ENCODE measurements around the gene SLC2A6. TPM values are rescaled to one million over a fixed set of nuclear protein-coding genes. Genes with fewer than 3 reads are reported as not detected.
"Not testable (repeated sequence)": the region's sequence is repeated elsewhere in the genome, so short reads cannot be mapped to it uniquely, and the experiment has no call there.

The SLC2A6 gene
- total RNA-seq, 1 donor from 2014 or later: 8.4 TPM

DNA sequence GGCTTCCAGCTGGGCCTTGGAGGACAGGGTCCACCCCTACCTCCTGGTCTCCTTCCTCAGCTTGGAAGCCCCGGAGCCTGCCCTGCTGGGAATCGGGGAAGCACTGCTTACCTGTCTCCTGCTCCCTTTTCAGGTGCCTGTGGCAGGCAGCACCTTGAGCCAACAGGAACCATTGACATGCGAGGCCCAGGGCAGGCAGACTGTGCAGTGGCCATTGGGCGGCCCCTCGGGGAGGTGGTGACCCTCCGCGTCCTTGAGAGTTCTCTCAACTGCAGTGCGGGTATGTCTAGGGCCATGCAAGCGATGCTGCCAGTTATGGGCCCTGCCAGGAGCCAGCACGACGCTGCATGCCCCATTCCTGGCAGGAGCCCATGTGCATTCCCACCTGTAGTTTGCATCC is 23.0 kb downstream of the SLC2A6 start:
- Mint-ChIP-seq H3K4me3 (ENCODE audit: unreplicated experiment) (no peak overlapping the region), H3K36me3 (ENCODE audit: unreplicated experiment) (no peaks in the 10 kb centered on the region)
- TF ChIP-seq, protein P1, sequence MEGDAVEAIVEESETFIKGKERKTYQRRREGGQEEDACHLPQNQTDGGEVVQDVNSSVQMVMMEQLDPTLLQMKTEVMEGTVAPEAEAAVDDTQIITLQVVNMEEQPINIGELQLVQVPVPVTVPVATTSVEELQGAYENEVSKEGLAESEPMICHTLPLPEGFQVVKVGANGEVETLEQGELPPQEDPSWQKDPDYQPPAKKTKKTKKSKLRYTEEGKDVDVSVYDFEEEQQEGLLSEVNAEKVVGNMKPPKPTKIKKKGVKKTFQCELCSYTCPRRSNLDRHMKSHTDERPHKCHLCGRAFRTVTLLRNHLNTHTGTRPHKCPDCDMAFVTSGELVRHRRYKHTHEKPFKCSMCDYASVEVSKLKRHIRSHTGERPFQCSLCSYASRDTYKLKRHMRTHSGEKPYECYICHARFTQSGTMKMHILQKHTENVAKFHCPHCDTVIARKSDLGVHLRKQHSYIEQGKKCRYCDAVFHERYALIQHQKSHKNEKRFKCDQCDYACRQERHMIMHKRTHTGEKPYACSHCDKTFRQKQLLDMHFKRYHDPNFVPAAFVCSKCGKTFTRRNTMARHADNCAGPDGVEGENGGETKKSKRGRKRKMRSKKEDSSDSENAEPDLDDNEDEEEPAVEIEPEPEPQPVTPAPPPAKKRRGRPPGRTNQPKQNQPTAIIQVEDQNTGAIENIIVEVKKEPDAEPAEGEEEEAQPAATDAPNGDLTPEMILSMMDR (IDR thresholded peaks at IDR 0.05): no peak

DNA sequence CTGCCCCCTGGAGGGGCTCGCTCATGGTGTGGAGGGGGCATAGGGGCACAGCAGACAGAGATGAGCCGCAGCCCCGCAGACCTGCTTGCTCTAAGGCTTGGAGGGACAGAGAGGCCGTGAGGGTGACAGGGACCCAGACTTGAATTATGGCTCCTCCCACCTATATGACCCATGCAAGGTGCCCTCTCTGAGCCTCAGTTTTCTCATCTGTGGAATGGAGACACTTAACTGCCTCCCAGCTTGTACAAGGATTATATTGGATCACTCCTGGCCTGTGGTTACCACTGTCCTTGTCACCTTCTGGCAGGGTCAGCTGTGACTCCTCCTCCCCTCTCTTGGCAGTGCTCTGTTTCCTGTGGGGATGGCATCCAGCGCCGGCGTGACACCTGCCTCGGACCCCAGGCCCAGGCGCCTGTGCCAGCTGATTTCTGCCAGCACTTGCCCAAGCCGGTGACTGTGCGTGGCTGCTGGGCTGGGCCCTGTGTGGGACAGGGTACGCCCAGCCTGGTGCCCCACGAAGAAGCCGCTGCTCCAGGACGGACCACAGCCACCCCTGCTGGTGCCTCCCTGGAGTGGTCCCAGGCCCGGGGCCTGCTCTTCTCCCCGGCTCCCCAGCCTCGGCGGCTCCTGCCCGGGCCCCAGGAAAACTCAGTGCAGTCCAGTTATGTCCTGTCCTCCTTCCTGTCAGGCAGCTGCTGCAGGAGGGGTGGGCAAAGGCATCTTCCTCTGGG is 23.8 kb downstream of the SLC2A6 start:
- TF ChIP-seq, protein P1 (IDR thresholded peaks at IDR 0.05): no peak
- H3K27ac Mint-ChIP-seq (ENCODE audit: unreplicated experiment): no peak overlapping the region
- no peaks in the 10 kb centered on the region for H3K27me3 Mint-ChIP-seq (ENCODE audit: unreplicated experiment)
- no peaks in the 10 kb centered on the region for H3K36me3 Mint-ChIP-seq (ENCODE audit: unreplicated experiment)
- peaks cover 5% of the 10 kb centered on the region for H3K4me1 Mint-ChIP-seq (ENCODE audit: unreplicated experiment)
- no peak for DNase-seq (ENCODE audit: extremely low spot score, unreplicated experiment)
- no peak overlapping the region for H3K4me3 Mint-ChIP-seq (ENCODE audit: unreplicated experiment)
- no peaks in the 10 kb centered on the region for H3K9me3 Mint-ChIP-seq (ENCODE audit: unreplicated experiment)

More for the DNA sequence above, 23.0 kb downstream of the SLC2A6 start:
- peaks cover 10% of the 10 kb centered on the region for H3K4me1 Mint-ChIP-seq (ENCODE audit: unreplicated experiment)
- H3K27me3 Mint-ChIP-seq (ENCODE audit: unreplicated experiment): no peaks in the 10 kb centered on the region
- no peaks in the 10 kb centered on the region for H3K9me3 Mint-ChIP-seq (ENCODE audit: unreplicated experiment)
- DNase-seq (ENCODE audit: extremely low spot score, unreplicated experiment): no peak
- no peak overlapping the region for H3K27ac Mint-ChIP-seq (ENCODE audit: unreplicated experiment)

DNA sequence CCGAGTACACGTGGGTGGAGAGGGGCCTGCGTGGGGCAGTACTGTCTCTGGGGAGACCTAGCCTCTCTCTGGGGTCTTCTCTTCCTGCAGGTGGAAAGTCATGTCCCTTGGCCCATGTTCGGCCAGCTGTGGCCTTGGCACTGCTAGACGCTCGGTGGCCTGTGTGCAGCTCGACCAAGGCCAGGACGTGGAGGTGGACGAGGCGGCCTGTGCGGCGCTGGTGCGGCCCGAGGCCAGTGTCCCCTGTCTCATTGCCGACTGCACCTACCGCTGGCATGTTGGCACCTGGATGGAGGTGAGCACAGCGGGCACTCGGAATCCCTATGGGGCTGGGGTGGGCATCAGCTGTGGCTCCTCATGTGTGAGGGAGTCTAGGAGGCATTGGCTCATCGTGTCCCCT is 24.6 kb downstream of the SLC2A6 start:
- no peaks in the 10 kb centered on the region for H3K27me3 Mint-ChIP-seq (ENCODE audit: unreplicated experiment)
- no peaks in the 10 kb centered on the region for H3K36me3 Mint-ChIP-seq (ENCODE audit: unreplicated experiment)
- H3K4me3 Mint-ChIP-seq (ENCODE audit: unreplicated experiment): no peak overlapping the region
- TF ChIP-seq, protein P1 (IDR thresholded peaks at IDR 0.05): no peak
- peaks cover 3% of the 10 kb centered on the region for H3K4me1 Mint-ChIP-seq (ENCODE audit: unreplicated experiment)
- H3K9me3 Mint-ChIP-seq (ENCODE audit: unreplicated experiment): no peaks in the 10 kb centered on the region
- DNase-seq (ENCODE audit: extremely low spot score, unreplicated experiment): no peak
- no peak overlapping the region for H3K27ac Mint-ChIP-seq (ENCODE audit: unreplicated experiment)

DNA sequence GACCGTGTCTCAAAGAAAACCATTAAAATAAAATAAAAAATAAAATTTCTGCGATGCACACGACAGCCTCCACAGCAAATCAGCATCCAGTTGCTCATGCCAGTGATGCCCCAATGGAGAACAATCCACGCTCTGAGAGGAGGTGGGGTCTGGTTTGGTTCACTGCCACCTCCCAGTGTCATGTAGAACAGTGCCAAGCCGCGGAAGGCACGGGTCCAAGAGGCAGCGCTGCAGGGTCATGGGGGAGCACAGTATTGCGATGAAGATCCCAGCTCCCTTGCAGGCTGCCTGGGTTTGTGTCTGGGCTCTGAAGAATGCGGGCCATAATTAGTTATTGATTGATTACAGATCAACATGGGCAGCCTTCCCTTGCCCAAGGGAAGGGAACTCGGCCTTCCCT is 25.2 kb downstream of the SLC2A6 start:
- Mint-ChIP-seq H3K27me3 (ENCODE audit: unreplicated experiment) (no peaks in the 10 kb centered on the region), H3K27ac (ENCODE audit: unreplicated experiment) (no peak overlapping the region), H3K4me3 (ENCODE audit: unreplicated experiment) (no peak overlapping the region), H3K36me3 (ENCODE audit: unreplicated experiment) (no peaks in the 10 kb centered on the region), H3K9me3 (ENCODE audit: unreplicated experiment) (no peaks in the 10 kb centered on the region), H3K4me1 (ENCODE audit: unreplicated experiment) (no peaks in the 10 kb centered on the region)
- DNase-seq (ENCODE audit: extremely low spot score, unreplicated experiment): no peak
- TF ChIP-seq, protein P1 (IDR thresholded peaks at IDR 0.05): no peak

DNA sequence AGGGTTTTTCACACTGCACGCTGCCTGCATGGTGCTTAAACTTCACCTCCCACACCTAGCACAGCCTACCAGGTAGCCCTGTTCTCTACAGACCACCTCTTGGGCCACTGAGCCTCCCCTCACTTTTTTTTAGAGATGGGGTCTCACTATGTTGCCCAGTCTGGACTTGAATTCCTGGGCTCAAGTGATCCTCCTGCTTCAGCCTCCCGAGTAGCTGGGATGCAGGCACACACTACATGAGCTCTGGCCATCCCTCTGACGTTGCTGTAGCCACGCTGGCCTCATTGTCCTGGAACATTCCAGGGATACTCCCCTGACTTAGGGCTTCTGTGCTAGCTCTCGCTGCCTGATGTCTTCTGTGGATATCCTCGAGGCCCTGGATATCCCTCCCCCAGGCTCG is 26.3 kb downstream of the SLC2A6 start:
- no peak overlapping the region for H3K27ac Mint-ChIP-seq (ENCODE audit: unreplicated experiment)
- no peak overlapping the region for H3K4me3 Mint-ChIP-seq (ENCODE audit: unreplicated experiment)
- TF ChIP-seq, protein P1 (IDR thresholded peaks at IDR 0.05): no peak
- H3K27me3 Mint-ChIP-seq (ENCODE audit: unreplicated experiment): peaks cover 2% of the 10 kb centered on the region
- no peaks in the 10 kb centered on the region for H3K36me3 Mint-ChIP-seq (ENCODE audit: unreplicated experiment)
- no peak for DNase-seq (ENCODE audit: extremely low spot score, unreplicated experiment)
- H3K9me3 Mint-ChIP-seq (ENCODE audit: unreplicated experiment): no peaks in the 10 kb centered on the region
- H3K4me1 Mint-ChIP-seq (ENCODE audit: unreplicated experiment): no peaks in the 10 kb centered on the region

DNA sequence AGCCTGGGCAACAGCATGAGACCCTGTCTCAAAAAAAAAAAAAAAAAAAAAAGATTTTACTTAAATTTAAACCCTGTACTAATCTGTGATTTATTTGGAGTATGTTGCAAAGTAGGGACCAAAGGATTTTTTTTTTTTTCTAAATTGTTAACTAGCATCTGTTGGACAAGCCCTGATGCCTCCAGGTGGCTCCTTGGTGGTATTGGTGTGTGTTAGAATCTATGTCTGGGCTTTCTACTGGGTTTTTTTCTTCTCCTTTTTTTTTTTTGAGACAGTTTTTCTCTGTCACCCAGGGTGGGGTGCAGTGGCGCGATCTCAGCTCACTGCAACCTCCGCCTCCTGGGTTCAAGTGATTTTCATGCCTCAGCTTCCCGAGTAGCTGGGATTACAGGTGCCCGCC is 27.0 kb downstream of the SLC2A6 start:
- not testable (repeated sequence) for H3K36me3 Mint-ChIP-seq (ENCODE audit: unreplicated experiment); DNase-seq (ENCODE audit: extremely low spot score, unreplicated experiment); H3K4me1 Mint-ChIP-seq (ENCODE audit: unreplicated experiment); H3K27me3 Mint-ChIP-seq (ENCODE audit: unreplicated experiment); H3K27ac Mint-ChIP-seq (ENCODE audit: unreplicated experiment); H3K4me3 Mint-ChIP-seq (ENCODE audit: unreplicated experiment); H3K9me3 Mint-ChIP-seq (ENCODE audit: unreplicated experiment)

Measured in osteocyte (in vitro differentiated cells).